Measurements from ENCODE around the gene PPM1A. TPM values are rescaled to one million over a fixed set of nuclear protein-coding genes. Genes with fewer than 3 reads are reported as not detected.

Gene PPM1A
- total and polyA plus RNA-seq, 2 of the 13 experiments (the other 11 are each of a cell fraction or from before 2014, with no cell fraction given): 23.3 to 29.8 TPM

- TF ChIP-seq NONO (IDR thresholded peaks at IDR 0.05): no peak
- TF ChIP-seq NONO (CRISPR knock-in tag; conservative IDR thresholded peaks at IDR 0.05): 0 out of 2 replicates have a peak, but pooled peaks have one; percentile 13
- no peak for TF ChIP-seq KDM4B (CRISPR knock-in tag; IDR thresholded peaks at IDR 0.05)
- no peak for TF ChIP-seq ZSCAN25 (CRISPR knock-in tag; IDR thresholded peaks at IDR 0.05)
- TF ChIP-seq ZNF263 (CRISPR knock-in tag; IDR thresholded peaks at IDR 0.05): no peak
- TF ChIP-seq ZNF44 (CRISPR knock-in tag; IDR thresholded peaks at IDR 0.05): no peak
These were observed 83.0 kb downstream of the PPM1A start (continued) for GRCh38 chr14:60332046-60332399.

- Histone ChIP-seq H3K9ac (ENCODE audit: insufficient read depth, low read depth, low read length) (no peak overlapping the region), H3K9me3 (ENCODE audit: low read length) (no peaks in the 10 kb centered on the region), H3K4me1 (ENCODE audit: insufficient read depth, low read length) (0 out of 2 replicates have a peak, but pooled peaks cover 8% of the 10 kb centered on the region), H3K4me3 (replicated peaks in 1 of 3; ENCODE audit: insufficient read depth in 1 of 3, low read depth in 2 of 3, low read length in 3 of 3) (no peak overlapping the region), H4K20me1 (ENCODE audit: insufficient read depth, low read length) (no peaks in the 10 kb centered on the region), H3K79me2 (ENCODE audit: insufficient read depth, low read length) (no peaks in the 10 kb centered on the region), H2AFZ (ENCODE audit: low read length) (peak overlapping the region; percentile 42), H3K4me2 (ENCODE audit: low read depth, low read length) (no peak overlapping the region), H3K36me3 (replicated peaks in 1 of 2; ENCODE audit: control insufficient read depth in 1 of 2, insufficient read depth in 2 of 2, low read length in 2 of 2) (no peaks in the 10 kb centered on the region), H3K27me3 (ENCODE audit: control insufficient read depth in 1 of 2, insufficient read depth in 2 of 2, low read length in 2 of 2) (no peaks in the 10 kb centered on the region; a peak in 1 of 5 replicates), H3K27ac (ENCODE audit: extremely low read length, insufficient read depth, low read length) (no peak overlapping the region)
- ChIA-PET CTCF (ENCODE audit: low intra/inter-chr PET ratio, low total read pairs) (interaction anchor here (1.0 kb wide), 1 partner anchor 67 kb away, joined by 3 read pairs; no protein-coding TSS in a partner anchor), POLR2A (no interaction called here)
- intact Hi-C loops (cut with micrococcal nuclease; ENCODE audit: unreplicated experiment) (loop anchor here (5.0 kb wide), 1 partner anchor 229 kb away; no protein-coding TSS in a partner anchor), in situ Hi-C loops (cut with HindIII; ENCODE audit: extremely low pct_ligation_motif_present, low pct_unique_long_range_greater_than_20kb) (no loop called here)
- ATAC-seq: no peak
- TF ChIP-seq ZNF891 (CRISPR knock-in tag; IDR thresholded peaks at IDR 0.05) (no peak), ZBTB8A (CRISPR knock-in tag; IDR thresholded peaks at IDR 0.05; ENCODE audit: borderline replicate concordance, low read depth) (no peak), ZIK1 (CRISPR knock-in tag; IDR thresholded peaks at IDR 0.05; ENCODE audit: borderline replicate concordance, low read depth) (no peak), ZNF18 (CRISPR knock-in tag; IDR thresholded peaks at IDR 0.05; ENCODE audit: insufficient replicate concordance) (no peak), ZNF790 (CRISPR knock-in tag; IDR thresholded peaks at IDR 0.05; ENCODE audit: borderline replicate concordance) (no peak), FOXJ3 (CRISPR knock-in tag; IDR thresholded peaks at IDR 0.05; ENCODE audit: borderline replicate concordance) (no peak), CBX1 (IDR thresholded peaks at IDR 0.05; ENCODE audit: low read depth) (no peak), ZNF839 (CRISPR knock-in tag; IDR thresholded peaks at IDR 0.05; ENCODE audit: borderline replicate concordance) (no peak), ZKSCAN1 (IDR thresholded peaks at IDR 0.05; ENCODE audit: low read length) (no peak), KMT2A (CRISPR knock-in tag; IDR thresholded peaks at IDR 0.05) (no peak), JARID2 (CRISPR knock-in tag; IDR thresholded peaks at IDR 0.05; ENCODE audit: insufficient replicate concordance) (no peak), ZNF563 (CRISPR knock-in tag; IDR thresholded peaks at IDR 0.05) (no peak), BCL6 (CRISPR knock-in tag; IDR thresholded peaks at IDR 0.05) (no peak), PAX8 (CRISPR knock-in tag; IDR thresholded peaks at IDR 0.05; ENCODE audit: borderline replicate concordance) (no peak), ZNF570 (CRISPR knock-in tag; IDR thresholded peaks at IDR 0.05; ENCODE audit: borderline replicate concordance) (no peak), CSRNP1 (CRISPR knock-in tag; IDR thresholded peaks at IDR 0.05) (no peak), PHF21A (CRISPR knock-in tag; IDR thresholded peaks at IDR 0.05) (no peak), U2AF1 (optimal IDR thresholded peaks at IDR 0.05; ENCODE audit: low read depth, low read length) (no peak)
- no peak for FAIRE-seq
- 21% methylated on average over 5 of the region's 5 CpGs for WGBS (ENCODE audit: low lambda C conversion rate)
- DNase-seq (ENCODE audit: low spot score): no peak
- no TSS peak for BruUV-seq (replicated peaks)
These were observed 83.8 kb downstream of the PPM1A start for GRCh38 chr14:60332869-60333268.
